Progenitor cell of endocrine pancreas (in vitro differentiated cells): ENCODE results near the gene FZD10. TPM values are rescaled to one million over a fixed set of nuclear protein-coding genes. Genes with fewer than 3 reads are reported as not detected.

Source experiments
- DNase-seq: peaks from one replicate; pipeline ENCODE4 v3.0.0; 2021; ENCODE audit warnings: low spot score; ENCODE audit not compliant: unreplicated experiment
- H3K27ac Mint-ChIP-seq: 2 replicates; pipeline ENCODE4 v1.8.0; 2021; ENCODE audit warnings: mild to moderate bottlenecking, moderate library complexity, mixed read lengths
- H3K27me3 Mint-ChIP-seq: 2 replicates; pipeline ENCODE4 v1.8.0; 2021; ENCODE audit warnings: mixed read lengths
- H3K36me3 Mint-ChIP-seq: 2 replicates; pipeline ENCODE4 v1.8.0; 2022; ENCODE audit warnings: mixed read lengths; ENCODE audit not compliant: insufficient read depth
- H3K4me1 Mint-ChIP-seq: 2 replicates; pipeline ENCODE4 v1.8.0; 2021; ENCODE audit warnings: low read depth, mixed read lengths
- H3K4me3 Mint-ChIP-seq: 2 replicates; pipeline ENCODE4 v1.8.0; 2021; ENCODE audit warnings: low read depth, mild to moderate bottlenecking, moderate library complexity, mixed read lengths
- H3K9me3 Mint-ChIP-seq: 2 replicates; pipeline ENCODE4 v1.8.0; 2021; ENCODE audit warnings: low read depth, mixed read lengths
- total RNA-seq: library from RNA; stranded (reverse); gene quantifications from 2 replicates; pipeline ENCODE4 v1.2.1, GENCODE V29; 2021
- TF ChIP-seq, protein P1 (sequence below): fragments of 200-600 bp; sonication (generic); IDR thresholded peaks from one replicate; pipeline ENCODE4 v1.5.0; 2021; ENCODE audit warnings: antibody characterized with exemption, mild to moderate bottlenecking; ENCODE audit not compliant: unreplicated experiment

The FZD10 gene
- total RNA-seq, 1 donor from 2014 or later: 0.24 TPM

DNA sequence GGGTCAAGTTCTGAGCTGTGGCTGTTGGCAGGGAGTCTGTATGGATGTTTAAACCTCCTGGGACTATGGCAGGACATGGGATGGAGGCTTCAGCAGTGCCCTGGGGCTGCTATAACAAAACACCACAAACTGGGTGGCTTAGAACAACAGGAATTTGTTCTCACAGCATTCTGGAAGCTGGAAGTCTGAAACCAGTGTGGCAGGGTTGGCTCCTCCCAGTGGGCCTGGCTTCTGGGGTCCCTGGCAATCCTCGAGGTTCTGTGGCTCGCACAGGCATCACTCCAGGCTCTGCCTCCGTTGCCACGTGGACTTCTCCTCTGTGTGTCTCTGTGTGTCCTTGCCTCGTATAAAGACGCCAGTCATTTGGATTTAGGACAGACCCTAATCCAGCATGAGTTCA is 39.9 kb downstream of the FZD10 start:
- H3K27ac Mint-ChIP-seq: no peak overlapping the region
- no peak overlapping the region for H3K4me3 Mint-ChIP-seq
- H3K9me3 Mint-ChIP-seq: peaks cover 6% of the 10 kb centered on the region
- TF ChIP-seq, protein P1, sequence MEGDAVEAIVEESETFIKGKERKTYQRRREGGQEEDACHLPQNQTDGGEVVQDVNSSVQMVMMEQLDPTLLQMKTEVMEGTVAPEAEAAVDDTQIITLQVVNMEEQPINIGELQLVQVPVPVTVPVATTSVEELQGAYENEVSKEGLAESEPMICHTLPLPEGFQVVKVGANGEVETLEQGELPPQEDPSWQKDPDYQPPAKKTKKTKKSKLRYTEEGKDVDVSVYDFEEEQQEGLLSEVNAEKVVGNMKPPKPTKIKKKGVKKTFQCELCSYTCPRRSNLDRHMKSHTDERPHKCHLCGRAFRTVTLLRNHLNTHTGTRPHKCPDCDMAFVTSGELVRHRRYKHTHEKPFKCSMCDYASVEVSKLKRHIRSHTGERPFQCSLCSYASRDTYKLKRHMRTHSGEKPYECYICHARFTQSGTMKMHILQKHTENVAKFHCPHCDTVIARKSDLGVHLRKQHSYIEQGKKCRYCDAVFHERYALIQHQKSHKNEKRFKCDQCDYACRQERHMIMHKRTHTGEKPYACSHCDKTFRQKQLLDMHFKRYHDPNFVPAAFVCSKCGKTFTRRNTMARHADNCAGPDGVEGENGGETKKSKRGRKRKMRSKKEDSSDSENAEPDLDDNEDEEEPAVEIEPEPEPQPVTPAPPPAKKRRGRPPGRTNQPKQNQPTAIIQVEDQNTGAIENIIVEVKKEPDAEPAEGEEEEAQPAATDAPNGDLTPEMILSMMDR: no peak
- no peak for DNase-seq
- no peaks in the 10 kb centered on the region for H3K36me3 Mint-ChIP-seq
- H3K4me1 Mint-ChIP-seq: no peaks in the 10 kb centered on the region
- H3K27me3 Mint-ChIP-seq: peaks cover 61% of the 10 kb centered on the region

DNA sequence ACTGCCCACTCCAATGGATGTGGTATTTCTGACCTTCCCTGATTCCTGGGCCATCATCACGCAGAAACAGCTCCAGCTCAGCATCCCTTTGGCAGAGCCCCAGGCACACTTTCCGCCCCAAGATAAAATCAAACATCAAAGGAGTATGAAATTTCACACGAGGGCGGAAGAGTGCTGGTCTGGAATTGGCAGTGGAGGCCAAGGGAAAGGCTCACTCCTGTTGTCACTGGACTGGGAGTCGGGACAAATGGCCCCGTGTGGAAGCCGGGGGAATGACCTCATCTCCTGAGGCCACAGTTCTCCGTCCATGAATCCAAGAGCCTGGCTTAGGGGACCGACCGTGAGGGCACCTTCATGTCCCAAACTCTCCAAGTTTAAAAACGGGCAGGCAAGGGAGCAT is 40.9 kb downstream of the FZD10 start:
- Mint-ChIP-seq H3K27me3 (peaks cover 65% of the 10 kb centered on the region), H3K4me1 (no peaks in the 10 kb centered on the region), H3K9me3 (peaks cover 8% of the 10 kb centered on the region), H3K27ac (no peak overlapping the region), H3K36me3 (no peaks in the 10 kb centered on the region), H3K4me3 (no peak overlapping the region)
- no peak for DNase-seq
- TF ChIP-seq, protein P1: no peak

DNA sequence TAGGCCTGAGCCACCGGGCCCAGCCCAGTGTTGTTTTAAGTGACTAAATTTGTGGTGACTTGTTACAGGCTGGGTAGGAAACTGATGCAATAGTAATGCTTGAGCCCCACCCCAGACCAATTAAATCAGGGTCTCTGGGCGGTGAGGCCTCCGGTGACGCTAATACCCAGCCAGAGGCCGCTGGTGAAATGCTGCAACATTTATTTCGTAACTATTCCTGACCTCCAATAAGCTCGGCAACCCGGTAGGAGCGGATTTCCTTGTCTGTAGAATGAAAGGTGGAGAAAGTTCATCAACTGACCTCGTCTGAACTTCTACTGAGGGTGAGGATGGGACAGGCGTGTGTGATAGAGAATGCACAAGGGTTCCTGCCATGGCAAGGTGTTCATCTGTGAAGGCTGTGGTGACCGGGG is 42.3 kb downstream of the FZD10 start:
- Mint-ChIP-seq H3K36me3 (no peaks in the 10 kb centered on the region), H3K27ac (no peak overlapping the region), H3K4me1 (no peaks in the 10 kb centered on the region), H3K27me3 (peaks cover 58% of the 10 kb centered on the region), H3K4me3 (no peak overlapping the region), H3K9me3 (peaks cover 10% of the 10 kb centered on the region)
- no peak for DNase-seq
- TF ChIP-seq, protein P1: no peak

DNA sequence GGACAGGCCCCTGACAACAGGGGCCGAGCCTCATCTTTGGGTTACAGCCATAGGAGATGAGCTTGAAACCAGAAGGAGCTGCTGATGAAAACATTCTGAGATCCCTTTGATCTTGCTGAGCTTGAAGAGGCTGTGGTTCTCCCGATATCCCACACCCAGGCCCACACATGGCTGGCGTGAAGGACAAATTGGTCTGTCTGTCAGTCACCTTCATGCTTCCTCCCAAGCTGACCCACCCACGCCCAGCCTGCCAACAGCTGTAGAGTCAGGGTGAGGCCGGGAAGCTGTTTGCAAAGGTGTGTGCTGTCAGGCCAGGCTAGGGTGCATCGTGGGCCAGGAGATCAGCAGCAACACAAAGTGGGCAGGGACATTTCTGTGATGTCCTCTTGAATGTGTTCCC is 43.2 kb downstream of the FZD10 start:
- H3K4me3 Mint-ChIP-seq: no peak overlapping the region
- H3K4me1 Mint-ChIP-seq: no peaks in the 10 kb centered on the region
- H3K9me3 Mint-ChIP-seq: peaks cover 10% of the 10 kb centered on the region
- H3K27me3 Mint-ChIP-seq: peaks cover 53% of the 10 kb centered on the region
- TF ChIP-seq, protein P1: no peak
- no peak for DNase-seq
- no peaks in the 10 kb centered on the region for H3K36me3 Mint-ChIP-seq
- no peak overlapping the region for H3K27ac Mint-ChIP-seq

DNA sequence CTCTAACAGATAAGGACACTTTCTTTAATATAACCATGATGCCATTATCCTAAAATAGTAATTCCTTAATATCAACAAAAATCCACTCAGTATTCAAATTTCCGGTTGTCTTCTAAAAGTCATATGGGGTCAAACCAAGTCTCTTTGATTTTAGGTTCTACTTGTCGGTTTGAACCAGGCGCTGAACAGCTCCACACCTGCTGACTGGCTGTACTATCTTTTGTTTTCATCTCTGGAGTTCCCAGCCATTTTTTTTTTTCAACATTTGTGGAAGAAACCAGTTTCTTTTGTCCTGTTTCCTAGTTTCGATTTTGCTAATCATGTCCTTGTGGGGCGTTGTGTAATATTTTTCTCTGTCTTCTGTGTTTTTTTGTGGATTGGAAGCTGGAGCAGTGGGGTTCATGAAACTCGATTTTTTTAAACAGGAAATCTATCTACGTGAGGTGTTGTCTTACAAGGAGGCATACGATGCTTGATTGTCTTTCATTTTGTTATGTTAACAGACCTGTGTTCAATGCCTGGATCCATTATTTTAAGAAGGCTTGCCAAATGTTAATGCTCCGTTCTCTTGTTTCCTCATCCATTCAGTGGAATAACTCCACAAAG is 50.2 kb downstream of the FZD10 start:
- peaks cover 58% of the 10 kb centered on the region for H3K27me3 Mint-ChIP-seq
- DNase-seq: no peak
- H3K36me3 Mint-ChIP-seq: no peaks in the 10 kb centered on the region
- no peak overlapping the region for H3K27ac Mint-ChIP-seq
- H3K4me3 Mint-ChIP-seq: no peak overlapping the region
- H3K9me3 Mint-ChIP-seq: peaks cover 6% of the 10 kb centered on the region
- TF ChIP-seq, protein P1: no peak
- no peaks in the 10 kb centered on the region for H3K4me1 Mint-ChIP-seq
